ENCODE results near the gene TROAP. TPM values are rescaled to one million over a fixed set of nuclear protein-coding genes. Genes with fewer than 3 reads are reported as not detected.
A peak's percentile ranks its signal among the peaks of the same experiment; 100 is the strongest.

Gene TROAP
- 27.6 TPM for polyA plus RNA-seq (2012; ENCODE audit: insufficient read length, low read depth)

DNA sequence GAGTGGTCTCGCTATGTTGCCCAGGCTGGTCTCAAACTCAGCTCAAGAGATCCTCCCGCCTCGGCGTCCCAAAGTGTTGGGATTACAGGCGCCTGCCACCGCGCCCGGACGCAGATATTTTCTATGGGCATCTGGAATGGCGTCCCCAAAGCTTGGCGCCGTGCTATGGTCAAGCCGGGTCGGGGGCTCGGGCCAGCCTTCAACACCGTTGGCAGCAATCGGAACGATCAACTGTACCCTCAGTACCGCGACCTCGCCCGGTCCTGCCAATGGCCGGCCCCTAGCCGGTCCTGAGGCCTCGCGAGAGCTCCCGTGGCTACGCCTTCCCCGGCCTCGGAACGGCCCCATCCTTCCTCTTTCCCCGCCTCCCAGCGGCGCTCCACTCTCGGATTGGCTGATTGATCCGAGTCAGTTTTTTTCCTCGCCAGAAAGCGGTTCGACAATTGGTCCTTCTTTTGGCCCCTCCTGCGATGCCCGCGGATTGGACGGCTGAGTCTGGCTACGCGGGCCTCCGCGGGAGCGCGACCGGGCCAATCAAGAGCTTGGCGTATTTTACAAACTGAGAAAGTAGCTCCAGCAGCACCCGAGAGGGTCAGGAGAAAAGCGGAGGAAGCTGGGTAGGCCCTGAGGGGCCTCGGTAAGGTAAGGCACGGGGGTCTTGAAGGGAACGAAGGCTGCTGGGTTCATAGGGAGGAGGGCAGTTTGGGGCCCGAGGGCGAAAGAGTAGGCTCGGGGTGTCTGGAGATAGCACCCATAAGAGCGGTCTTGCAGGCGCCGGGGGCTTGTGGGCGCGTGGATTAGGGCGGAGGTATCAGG is at the start of gene TROAP:
TSS of gene TROAP (plus strand) at position 548 of the 816 bp plus-strand sequence. CDS start 354 bp downstream, outside the sequence.
- TF ChIP-seq FOXP2 (optimal IDR thresholded peaks at IDR 0.05; ENCODE audit: borderline replicate concordance, extremely low read depth, extremely low read length, insufficient read depth): no peak
- peak; percentile 94; the same call in 1 of the 2 replicates for TF ChIP-seq TAF1 (IDR thresholded peaks at IDR 0.05; ENCODE audit: borderline replicate concordance, insufficient read depth, low read length)
- TF ChIP-seq POLR2AphosphoS5 (IDR thresholded peaks at IDR 0.05; ENCODE audit: low read depth, low read length): peak; percentile 84
- peak; percentile 36; the same call in 1 of the 2 replicates for TF ChIP-seq SIN3A (IDR thresholded peaks at IDR 0.05; ENCODE audit: borderline replicate concordance, insufficient read depth, low read length)
- no peak for TF ChIP-seq REST (IDR thresholded peaks at IDR 0.05; ENCODE audit: insufficient read depth in 1 of 2, low read depth in 2 of 2, low read length in 2 of 2)

DNA sequence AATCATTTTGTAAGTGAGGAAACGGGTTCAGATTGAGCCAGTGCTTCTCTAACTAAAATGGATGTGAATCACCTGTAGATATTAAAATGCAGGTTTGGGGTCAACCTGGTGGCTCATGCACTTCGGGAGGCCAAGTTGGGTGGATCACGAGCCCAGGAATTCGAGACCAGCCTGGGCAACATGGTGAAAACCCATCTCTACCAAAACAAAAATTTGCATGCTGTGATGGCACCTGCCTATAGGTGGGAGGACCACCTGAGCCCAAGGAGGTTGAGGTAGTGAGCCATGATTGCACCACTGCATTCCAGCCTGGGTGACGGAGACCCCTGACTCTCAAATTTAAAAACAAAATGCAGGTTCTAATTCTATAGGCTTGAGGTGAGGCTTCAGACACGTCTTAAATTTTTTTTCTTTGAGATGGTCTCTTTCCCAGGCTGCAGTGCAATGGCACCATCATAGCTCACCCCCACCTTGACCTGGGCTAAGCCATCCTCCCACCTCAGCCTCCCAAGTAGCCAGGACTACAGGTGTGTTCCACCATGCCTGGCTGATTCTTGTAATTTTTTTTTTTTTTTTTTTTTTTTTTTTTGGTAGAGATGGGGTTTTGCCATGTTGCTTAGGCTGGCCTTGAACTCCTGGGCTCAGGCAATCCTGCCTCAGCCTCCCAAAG is 49.2 kb upstream of the TROAP start:
- TF ChIP-seq FOXP2 (optimal IDR thresholded peaks at IDR 0.05; ENCODE audit: borderline replicate concordance, extremely low read depth, extremely low read length, insufficient read depth) (no peak), REST (IDR thresholded peaks at IDR 0.05; ENCODE audit: insufficient read depth in 1 of 2, low read depth in 2 of 2, low read length in 2 of 2) (no peak), SIN3A (IDR thresholded peaks at IDR 0.05; ENCODE audit: borderline replicate concordance, insufficient read depth, low read length) (no peak), TAF1 (IDR thresholded peaks at IDR 0.05; ENCODE audit: borderline replicate concordance, insufficient read depth, low read length) (no peak), POLR2AphosphoS5 (IDR thresholded peaks at IDR 0.05; ENCODE audit: low read depth, low read length) (no peak)

GRCh38 chr12:49274396-49275069 is 48.5 kb upstream of the TROAP start:
- TF ChIP-seq POLR2AphosphoS5 (IDR thresholded peaks at IDR 0.05; ENCODE audit: low read depth, low read length) (peak; percentile 58; the same call in 1 of the 2 replicates), TAF1 (IDR thresholded peaks at IDR 0.05; ENCODE audit: borderline replicate concordance, insufficient read depth, low read length) (no peak), REST (IDR thresholded peaks at IDR 0.05; ENCODE audit: insufficient read depth in 1 of 2, low read depth in 2 of 2, low read length in 2 of 2) (no peak)

DNA sequence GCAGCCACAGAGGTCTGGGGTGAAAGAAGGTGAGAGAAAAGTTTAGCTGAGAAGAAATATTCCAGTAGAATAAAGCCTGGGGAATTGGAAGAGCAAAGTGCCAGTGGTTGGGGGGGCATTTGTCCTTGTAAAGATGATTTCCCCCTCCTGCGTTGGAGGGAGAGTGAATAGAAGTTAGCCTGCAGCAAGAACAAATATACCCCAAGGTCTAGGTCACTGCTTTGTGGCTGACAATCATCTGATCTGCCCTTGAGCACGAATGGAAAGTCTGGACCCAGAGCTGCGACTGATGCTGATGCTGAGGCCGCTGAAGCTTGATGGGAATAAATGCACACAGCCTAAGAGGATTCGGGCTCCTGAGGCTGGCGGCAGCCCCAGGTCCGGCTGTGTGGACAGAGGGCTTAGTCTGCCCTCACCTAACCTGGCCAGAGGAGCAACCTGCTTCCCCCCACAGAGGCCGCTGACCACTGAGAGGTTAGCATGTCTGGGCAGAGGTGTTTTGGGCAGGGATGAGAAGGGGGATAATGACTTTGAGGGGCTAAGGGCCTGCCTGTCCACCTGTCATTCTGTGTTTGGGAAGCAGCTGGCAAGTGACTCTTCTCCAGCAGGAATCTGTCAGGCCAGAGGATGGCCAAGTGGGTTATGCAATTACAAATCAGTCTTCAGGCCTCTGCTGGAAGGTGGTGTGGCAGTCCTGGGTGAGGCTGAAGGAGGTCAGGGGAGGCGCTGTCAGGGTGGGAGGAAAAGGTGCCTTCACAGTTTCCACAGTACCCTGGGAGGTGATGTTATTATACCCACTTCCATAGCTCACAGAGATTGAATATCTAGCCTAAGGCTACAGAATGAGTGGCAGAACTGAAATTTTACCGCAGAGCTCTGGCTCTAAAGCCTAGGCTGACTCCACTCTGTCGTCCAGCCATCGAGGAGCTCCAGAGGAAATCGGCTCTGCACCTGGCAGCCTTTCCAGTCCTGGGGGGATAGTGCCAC is 46.5 kb upstream of the TROAP start:
- TF ChIP-seq SIN3A (IDR thresholded peaks at IDR 0.05; ENCODE audit: borderline replicate concordance, insufficient read depth, low read length) (no peak), TAF1 (IDR thresholded peaks at IDR 0.05; ENCODE audit: borderline replicate concordance, insufficient read depth, low read length) (no peak), FOXP2 (optimal IDR thresholded peaks at IDR 0.05; ENCODE audit: borderline replicate concordance, extremely low read depth, extremely low read length, insufficient read depth) (no peak), REST (IDR thresholded peaks at IDR 0.05; ENCODE audit: insufficient read depth in 1 of 2, low read depth in 2 of 2, low read length in 2 of 2) (no peak), POLR2AphosphoS5 (IDR thresholded peaks at IDR 0.05; ENCODE audit: low read depth, low read length) (no peak)

All from PFSK-1 (cell line).